Fibroblast of gingiva (primary cell): ENCODE results near the gene TFDP1.

Experiments used
- DNase-seq: peaks from one replicate; pipeline ENCODE4 v3.0.0-alpha.2; 2011; ENCODE audit warnings: low read depth

The TFDP1 gene

GRCh38 chr13:113666951-113667701, 82.6 kb downstream of the TFDP1 start, which contains the start of gene GRK1:
GRK1 (plus strand) TSS chr13:113667219; CDS start chr13:113667387, 168 bp downstream.
- DNase-seq: no peak

- no peak for DNase-seq
Measured at GRCh38 chr13:113667771-113668490, 83.4 kb downstream of the TFDP1 start.

GRCh38 chr13:113668491-113668971, 84.0 kb downstream of the TFDP1 start:
- DNase-seq: no peak

GRCh38 chr13:113669231-113669754, 84.7 kb downstream of the TFDP1 start:
- DNase-seq: no peak

GRCh38 chr13:113669755-113670341, 85.3 kb downstream of the TFDP1 start:
- DNase-seq: no peak

- no peak for DNase-seq
Measured at GRCh38 chr13:113670541-113670940, 86.0 kb downstream of the TFDP1 start.

GRCh38 chr13:113671066-113672001, 86.8 kb downstream of the TFDP1 start:
- no peak for DNase-seq

GRCh38 chr13:113672002-113672651, 87.6 kb downstream of the TFDP1 start:
- DNase-seq: no peak
